Fibroblast of skin of left quadriceps (primary cell): ENCODE results near the gene SH2D3C.
A peak's percentile ranks its signal among the peaks of the same experiment; 100 is the strongest.
"Not testable (repeated sequence)": the region's sequence is repeated elsewhere in the genome, so short reads cannot be mapped to it uniquely, and the experiment has no call there.

Experiments
- DNase-seq, 2 experiments: peaks; one replicate each; pipeline ENCODE4 v3.0.0-alpha.2; 2013; ENCODE audit warnings: low read depth in 2 of 2

SH2D3C gene

GRCh38 chr9:127767909-127768331 is 10.5 kb downstream of the SH2D3C start:
- peak; percentile 57 to 61 for DNase-seq

GRCh38 chr9:127767410-127767809 is 11.1 kb downstream of the SH2D3C start:
- DNase-seq: no peak

DNA sequence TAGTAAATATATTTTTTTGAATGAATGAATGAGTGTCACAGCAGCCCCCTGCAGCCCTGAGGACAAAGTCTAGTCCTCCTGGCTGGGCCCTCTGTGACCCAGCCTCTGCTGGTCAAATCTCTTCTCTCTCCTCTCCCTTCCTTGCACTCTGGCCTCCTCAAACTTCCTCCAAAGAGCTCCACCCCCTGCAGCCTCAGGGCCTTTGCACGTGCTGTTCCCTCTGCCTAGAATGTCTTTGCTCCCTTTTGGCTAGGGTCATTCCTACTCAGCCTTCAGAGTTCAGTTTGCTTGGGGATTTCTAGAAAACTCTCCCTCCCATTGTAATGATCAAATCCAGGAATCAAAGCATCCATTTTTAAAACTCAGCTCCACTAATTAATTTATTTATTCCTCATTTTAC is 13.0 kb downstream of the SH2D3C start:
- no peak for DNase-seq

DNA sequence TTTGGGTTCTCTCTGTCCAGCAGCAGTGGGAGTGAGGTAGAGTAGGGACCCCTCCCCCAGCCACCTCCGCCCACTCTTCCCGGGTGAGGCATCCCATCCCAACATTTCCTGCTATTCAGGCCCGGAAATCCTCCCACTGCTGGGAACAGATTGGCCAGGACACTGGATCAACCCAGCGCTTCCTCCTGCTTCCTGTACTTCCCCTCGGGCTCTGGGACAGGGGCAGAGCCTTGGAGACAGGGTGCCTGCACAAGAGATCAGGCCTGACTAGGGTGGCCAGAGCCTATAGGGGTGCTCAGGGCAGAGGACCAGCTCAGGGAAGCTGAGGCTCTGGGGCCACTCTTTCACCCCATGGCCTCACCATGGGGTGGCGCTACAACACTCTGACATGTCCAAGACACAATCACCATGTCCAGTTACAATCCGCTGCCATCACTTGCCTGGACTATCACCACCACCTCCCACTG is 14.5 kb downstream of the SH2D3C start:
- no peak for DNase-seq

- no peak for DNase-seq
These were observed 16.3 kb downstream of the SH2D3C start for GRCh38 chr9:127762111-127762676.

DNA sequence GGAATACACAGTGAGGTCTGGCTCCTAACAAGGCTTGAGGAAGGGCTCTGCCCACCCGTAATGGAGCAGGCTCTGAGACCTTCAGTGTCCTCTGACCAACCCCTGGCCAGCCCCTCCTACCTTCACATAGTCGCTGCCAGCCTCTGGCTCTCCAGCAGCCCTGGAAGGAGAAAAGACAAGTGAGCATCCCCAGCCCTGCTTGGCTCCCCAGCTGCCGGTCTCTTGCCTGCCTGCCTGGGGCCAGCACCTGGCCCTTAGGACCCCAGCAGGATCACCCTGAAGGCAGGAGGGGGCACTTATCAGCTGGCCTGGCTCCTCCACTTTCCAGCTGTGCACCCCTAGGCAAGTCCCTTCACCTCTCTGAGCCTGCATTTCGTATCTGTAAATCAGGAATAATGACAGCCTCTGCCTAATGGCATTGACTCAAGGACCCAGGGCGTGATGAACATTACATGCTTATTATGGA is 16.9 kb downstream of the SH2D3C start:
- DNase-seq: no peak

DNA sequence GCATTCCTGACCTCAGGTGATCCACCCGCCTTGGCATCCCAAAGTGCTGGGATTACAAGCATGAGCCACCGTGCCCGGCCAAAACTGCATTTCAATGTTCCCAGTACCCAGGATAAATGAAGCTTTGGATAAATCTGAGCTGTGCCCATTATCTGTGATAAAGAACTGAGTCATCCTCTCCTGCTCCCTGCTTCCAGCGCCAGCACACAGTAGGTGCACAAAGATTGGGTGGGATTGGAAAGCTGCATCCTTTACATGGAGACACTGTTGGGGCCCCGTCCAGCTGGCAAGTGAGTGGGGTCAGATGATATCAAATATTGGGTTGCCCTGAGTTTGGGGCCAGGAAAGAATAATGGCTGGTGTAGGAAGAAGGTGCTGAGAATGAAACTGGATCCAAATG is 17.4 kb downstream of the SH2D3C start:
- no peak for DNase-seq

- DNase-seq: no peak
These were observed 19.6 kb downstream of the SH2D3C start for GRCh38 chr9:127758843-127759242.

GRCh38 chr9:127756776-127757175 is 21.7 kb downstream of the SH2D3C start:
- DNase-seq: not testable (repeated sequence)

GRCh38 chr9:127756233-127756632 is 22.2 kb downstream of the SH2D3C start:
- DNase-seq: no peak

DNA sequence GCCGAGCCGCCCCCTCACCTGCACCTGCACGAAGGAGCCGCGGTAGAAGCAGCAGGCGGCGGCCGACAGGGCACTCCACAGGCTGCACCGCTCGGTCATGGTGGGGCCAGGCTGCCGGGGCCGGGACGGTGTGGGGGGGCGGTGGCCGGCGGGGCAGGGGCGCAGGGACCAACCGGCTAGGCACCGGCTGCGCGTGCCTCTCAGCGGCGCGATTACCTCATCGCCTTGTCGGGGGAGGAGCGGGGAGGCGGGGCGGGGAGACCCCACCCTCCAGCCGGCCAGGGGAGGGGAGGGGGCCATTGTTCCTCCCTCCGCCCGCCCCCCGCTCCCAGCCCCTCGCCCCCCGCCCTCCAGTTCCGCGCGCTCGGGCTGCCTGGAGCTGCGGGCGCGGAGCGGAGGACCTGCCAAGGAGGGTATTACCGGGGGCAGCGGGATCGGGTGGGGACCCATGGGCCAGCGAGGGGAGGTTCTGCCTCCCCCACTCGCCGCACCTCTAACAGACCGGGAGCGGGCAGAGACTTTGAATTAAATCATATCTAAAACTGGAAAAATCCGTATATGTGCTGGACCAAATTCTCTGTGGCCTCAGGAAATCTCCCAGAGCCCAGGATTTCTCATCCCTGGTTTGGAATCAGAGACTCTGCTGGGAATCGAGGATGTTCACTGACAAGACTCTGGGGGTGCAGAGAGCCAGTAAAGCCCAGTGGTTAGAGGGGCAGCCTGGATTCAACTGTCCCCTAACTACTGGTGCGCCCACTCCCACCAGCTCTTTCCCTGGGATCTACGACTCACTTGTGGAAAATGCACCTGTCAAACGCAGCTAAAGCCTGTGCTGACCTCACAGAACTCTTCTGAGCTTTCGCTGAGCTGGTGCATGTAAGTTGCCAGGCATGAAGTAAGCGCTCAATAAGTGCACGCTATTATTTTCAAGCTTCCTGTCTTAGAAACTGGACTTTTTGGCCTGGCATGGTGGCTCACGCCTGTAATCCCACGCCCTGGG is 23.1 kb downstream of the SH2D3C start:
- no peak for DNase-seq

- no peak for DNase-seq
These were observed 24.1 kb downstream of the SH2D3C start for GRCh38 chr9:127754099-127755060.

- DNase-seq: no peak
These were observed 24.8 kb downstream of the SH2D3C start for GRCh38 chr9:127753622-127754021.

DNA sequence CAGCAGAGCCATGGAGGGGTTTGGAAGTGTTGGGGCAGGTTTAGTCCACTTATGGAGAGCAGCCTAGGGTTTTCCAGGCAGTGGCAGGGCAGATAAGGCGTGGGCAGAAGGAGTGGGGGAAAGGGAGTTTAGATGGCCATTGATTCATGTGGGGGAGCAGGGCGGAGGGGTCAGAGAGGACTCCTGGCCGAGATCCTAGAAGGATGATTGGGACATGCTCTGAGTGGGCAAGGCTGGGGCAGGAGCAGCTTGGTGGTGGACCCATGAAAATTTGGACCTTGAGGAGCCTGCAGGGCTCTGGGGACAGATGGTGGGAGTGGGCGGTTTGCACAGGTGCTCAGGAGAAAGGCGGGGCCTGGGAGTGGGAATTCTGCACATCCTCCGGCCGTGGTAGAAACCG is 25.3 kb downstream of the SH2D3C start:
- no peak for DNase-seq

GRCh38 chr9:127751269-127752054 is 27.0 kb downstream of the SH2D3C start:
- DNase-seq: no peak

GRCh38 chr9:127749090-127749787 is 29.2 kb downstream of the SH2D3C start:
- no peak for DNase-seq

DNA sequence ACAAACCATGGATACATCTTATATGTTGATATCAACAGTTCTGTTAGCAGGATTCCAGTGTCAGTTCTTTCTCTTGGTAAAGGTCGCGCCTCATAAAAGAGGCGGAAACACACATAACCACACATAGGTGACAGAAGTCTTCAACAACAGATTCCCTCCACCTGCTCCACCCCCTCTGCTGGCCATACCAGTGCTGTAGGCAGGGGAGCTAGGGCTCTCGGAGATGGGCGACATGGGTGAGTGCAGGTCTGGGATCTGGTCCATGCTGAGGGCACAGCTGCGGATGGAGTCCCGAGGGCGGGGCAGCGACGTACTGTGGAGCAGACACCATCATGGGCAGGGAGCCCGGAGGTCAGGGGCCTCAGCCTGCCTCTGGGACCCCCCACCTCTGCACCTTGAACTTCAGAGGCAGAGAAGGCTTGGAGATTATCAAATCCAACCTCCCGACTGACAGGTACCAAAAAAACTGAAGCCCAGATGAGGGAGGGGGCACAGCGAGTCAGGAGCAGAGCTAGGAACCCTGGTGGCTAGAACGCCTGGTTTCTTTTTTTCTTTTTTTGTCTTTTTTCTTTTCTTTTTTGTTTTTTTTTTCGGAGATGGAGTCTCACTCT is 31.4 kb downstream of the SH2D3C start:
- no peak for DNase-seq

DNA sequence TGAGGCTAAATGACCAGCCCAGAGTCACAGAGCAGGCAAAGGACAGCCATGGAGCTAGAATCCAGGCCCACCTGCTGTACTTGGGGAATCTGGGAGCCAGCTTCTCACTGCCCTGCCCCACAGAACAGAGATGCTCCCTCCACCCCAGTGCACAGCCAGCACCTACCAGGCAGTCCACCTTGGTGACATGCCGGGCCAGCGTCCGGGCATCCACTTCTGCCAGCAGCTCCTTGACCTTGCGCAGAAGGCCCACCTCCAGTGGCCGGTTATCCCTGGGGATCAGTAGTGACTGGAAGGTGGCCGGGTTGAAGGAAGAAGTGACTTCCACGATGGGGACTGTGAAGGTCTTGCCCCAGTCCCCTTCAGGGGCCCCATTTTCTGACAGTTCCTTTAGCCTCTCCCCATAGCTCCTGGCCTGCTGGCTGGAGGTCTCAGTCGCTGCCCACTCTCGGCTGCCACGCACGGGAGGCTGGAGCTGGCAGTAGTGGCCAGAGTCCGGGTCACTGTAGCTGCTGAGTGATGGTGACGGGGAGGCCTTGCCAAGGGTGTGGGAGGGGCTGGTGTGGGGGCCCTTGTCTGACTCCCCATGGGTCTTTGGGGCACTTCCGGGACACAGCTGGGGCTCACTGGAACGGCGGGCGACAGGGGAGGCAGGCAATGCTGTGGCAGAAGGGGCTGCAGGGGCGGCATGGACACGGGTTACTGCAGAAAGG is 33.9 kb downstream of the SH2D3C start:
- DNase-seq: no peak

DNA sequence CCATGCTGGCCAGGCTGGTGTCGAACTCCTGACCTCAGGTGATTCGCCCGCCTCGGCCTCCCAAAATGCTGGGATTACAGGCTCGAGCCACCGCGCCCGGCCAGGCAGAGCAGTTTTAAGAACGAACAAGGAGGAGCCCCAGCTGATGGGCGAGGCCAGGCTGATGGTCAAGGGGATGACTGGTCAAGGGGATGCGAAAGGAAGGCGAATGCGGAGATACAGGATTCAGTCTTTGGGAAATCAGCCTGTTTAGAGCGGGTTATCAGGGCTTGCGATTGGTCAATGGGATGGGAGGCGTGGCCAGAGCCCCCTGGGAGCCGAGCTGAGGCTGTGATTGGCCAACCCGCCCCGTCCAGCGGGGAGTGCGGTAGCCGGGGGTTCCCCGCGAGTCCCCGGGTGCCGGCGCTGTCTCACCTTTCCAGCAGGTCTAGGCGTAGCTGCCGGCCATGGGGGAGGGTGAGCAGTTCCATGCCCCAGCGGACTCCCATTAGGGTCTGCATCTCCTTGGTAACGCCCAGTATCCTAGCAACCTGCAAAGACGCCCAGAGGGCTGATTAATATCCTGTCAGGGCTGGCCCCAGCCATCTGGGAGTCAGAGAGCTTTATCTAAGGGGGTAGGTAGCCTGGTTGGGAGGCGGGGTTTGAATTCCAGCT is 35.9 kb downstream of the SH2D3C start:
- peak; percentile 32 to 40 for DNase-seq
